OCI-LY7 (cell line): Measurements from ENCODE around the gene CSNK2A2. TPM values are rescaled to one million over a fixed set of nuclear protein-coding genes. Genes with fewer than 3 reads are reported as not detected.

ENCODE experiments used
- BruUV-seq: library from RNA; stranded (reverse); fragments of 400-500 nt; replicated peaks from 2 replicates; lab custom pipeline; 2021; lab: Mats Ljungman, UMichigan
- CTCF ChIA-PET: fragments of 300-600 bp; sonication (Branson Sonifier 250); formaldehyde crosslinking; loops from one replicate; lab custom pipeline; 2022; ENCODE audit warnings: antibody characterized with exemption; ENCODE audit not compliant: unreplicated experiment; lab: Charles Lee
- POLR2A ChIA-PET: fragments of 300-600 bp; sonication (Branson Sonifier 250); formaldehyde crosslinking; loops from one replicate; lab custom pipeline; 2022; ENCODE audit warnings: antibody characterized with exemption; lab: Charles Lee
- DNase-seq: peaks from one replicate; pipeline ENCODE4 v3.0.0-alpha.2; 2015; ENCODE audit warnings: low spot score
- H2AFZ ChIP-seq: fragments of 200-600 bp; sonication (generic), shearing (Covaris generic); 2 replicates; pipeline ENCODE4 v1.6.1; 2014; ENCODE audit warnings: mild to moderate bottlenecking, antibody characterized with exemption, low read length, moderate library complexity
- H3K27ac ChIP-seq: fragments of 200-600 bp; sonication (generic); 2 replicates; pipeline ENCODE4 v1.5.1; 2014; ENCODE audit warnings: mixed run types, low read depth, mild to moderate bottlenecking, moderate library complexity, low read length, inconsistent platforms; ENCODE audit not compliant: poor library complexity, severe bottlenecking
- H3K36me3 ChIP-seq: fragments of 200-600 bp; sonication (generic); 2 replicates; pipeline ENCODE4 v1.6.1; 2014; ENCODE audit warnings: mild to moderate bottlenecking, antibody characterized with exemption, low read length, moderate library complexity, mixed read lengths; ENCODE audit not compliant: insufficient read depth
- H3K4me1 ChIP-seq: fragments of 200-600 bp; sonication (generic); 2 replicates; pipeline ENCODE4 v1.5.1; 2014; ENCODE audit warnings: mild to moderate bottlenecking, low read length; ENCODE audit not compliant: insufficient read depth, poor library complexity, severe bottlenecking
- H3K4me2 ChIP-seq: fragments of 200-600 bp; sonication (generic); 2 replicates; pipeline ENCODE4 v1.6.1; 2014; ENCODE audit warnings: mild to moderate bottlenecking, low read length
- H3K4me3 ChIP-seq: fragments of 200-600 bp; sonication (generic); 2 replicates; pipeline ENCODE4 v1.5.1; 2014; ENCODE audit warnings: mild to moderate bottlenecking, low read depth, low read length; ENCODE audit not compliant: poor library complexity, severe bottlenecking
- H3K79me2 ChIP-seq: fragments of 200-600 bp; sonication (generic); 2 replicates; pipeline ENCODE4 v1.6.1; 2016; ENCODE audit warnings: low read depth, mild to moderate bottlenecking, low read length, moderate library complexity, mixed read lengths; ENCODE audit not compliant: insufficient read depth
- H3K9me2 ChIP-seq: fragments of 200-600 bp; sonication (generic); 2 replicates; pipeline ENCODE4 v1.6.1; 2016; ENCODE audit warnings: mild to moderate bottlenecking, low read length, mixed read lengths; ENCODE audit not compliant: insufficient read depth
- H3K9me3 ChIP-seq: fragments of 200-600 bp; sonication (generic); 2 replicates; pipeline ENCODE4 v1.6.1; 2014; ENCODE audit warnings: mild to moderate bottlenecking, mixed run types, low read length, mixed read lengths
- H4K20me1 ChIP-seq: fragments of 200-600 bp; sonication (generic); 2 replicates; pipeline ENCODE4 v1.6.1; 2014; ENCODE audit warnings: mild to moderate bottlenecking, antibody characterized with exemption, low read length, moderate library complexity, mixed read lengths; ENCODE audit not compliant: insufficient read depth
- CTCF ChIP-seq: fragments of 200-600 bp; sonication (generic); conservative IDR thresholded peaks from 2 replicates; pipeline ENCODE4 v1.5.1; 2014; ENCODE audit warnings: mild to moderate bottlenecking, antibody characterized with exemption, low read length, moderate library complexity, mixed read lengths
- EZH2phosphoT487 ChIP-seq: fragments of 200-600 bp; sonication (generic); IDR thresholded peaks from 2 replicates; pipeline ENCODE4 v1.6.1; 2018; ENCODE audit warnings: low read depth, borderline replicate concordance, mild to moderate bottlenecking, mixed run types, antibody characterized with exemption, low read length, moderate library complexity, mixed read lengths
- intact Hi-C: fragments of 100-400 bp; cut with micrococcal nuclease; formaldehyde crosslinking; loops from one replicate; pipeline ENCODE4 v1.10.0; 2022; ENCODE audit not compliant: unreplicated experiment
- total RNA-seq, 2 experiments: library from RNA; depleted of rRNA in 1 of 2; stranded (reverse); fragments of >200 nt in 1 of 2; shearing (Covaris generic) in 1 of 2; gene quantifications; 2 replicates each; pipeline ENCODE4 v1.2.3, GENCODE V29; 2014 to 2022

The CSNK2A2 gene
- total RNA-seq, 2 experiments from 2014 or later, result 28.7 to 106 TPM

DNA sequence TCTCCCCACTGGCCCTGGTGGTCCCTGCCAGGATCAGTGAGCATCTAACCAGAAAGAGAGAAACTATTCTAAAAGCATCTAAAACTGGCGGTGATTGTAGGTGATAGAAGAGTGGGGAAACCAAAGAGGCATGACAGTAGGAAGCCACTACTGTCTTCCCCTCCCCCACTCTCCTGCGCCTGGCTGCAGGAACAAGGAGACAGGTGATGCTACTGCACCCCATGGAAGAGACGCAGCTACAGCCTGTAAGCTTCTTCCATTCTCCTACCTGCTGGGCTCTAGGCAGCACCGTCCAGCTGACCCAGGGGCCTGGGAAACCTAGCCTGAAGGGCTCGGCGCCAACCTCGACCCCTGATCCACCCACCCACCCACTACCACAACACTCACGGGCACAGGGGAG lies 32.4 kb upstream of the CSNK2A2 start:
- no peaks in the 10 kb centered on the region for H3K36me3 ChIP-seq
- no peak overlapping the region for H3K4me2 ChIP-seq
- no peak overlapping the region for H2AFZ ChIP-seq
- H3K9me3 ChIP-seq, result no peaks in the 10 kb centered on the region
- H3K4me3 ChIP-seq, result no peak overlapping the region
- intact Hi-C loops, result no loop called here
- H3K4me1 ChIP-seq, result no peaks in the 10 kb centered on the region
- no peaks in the 10 kb centered on the region for H3K79me2 ChIP-seq
- H4K20me1 ChIP-seq, result no peaks in the 10 kb centered on the region
- no peak for TF ChIP-seq EZH2phosphoT487
- no peak for TF ChIP-seq CTCF
- no TSS peak for BruUV-seq
- no peak for DNase-seq
- ChIA-PET CTCF (interaction anchor here (0.7 kb wide), 1 partner anchor 9 kb away, joined by 3 read pairs; no protein-coding TSS in a partner anchor), POLR2A (interaction anchor here (1.0 to 1.4 kb wide), 2 partner anchors 13 to 17 kb away, joined by 4 to 5 read pairs; no protein-coding TSS in a partner anchor)
- no peaks in the 10 kb centered on the region for H3K9me2 ChIP-seq
- H3K27ac ChIP-seq, result no peak overlapping the region

DNA sequence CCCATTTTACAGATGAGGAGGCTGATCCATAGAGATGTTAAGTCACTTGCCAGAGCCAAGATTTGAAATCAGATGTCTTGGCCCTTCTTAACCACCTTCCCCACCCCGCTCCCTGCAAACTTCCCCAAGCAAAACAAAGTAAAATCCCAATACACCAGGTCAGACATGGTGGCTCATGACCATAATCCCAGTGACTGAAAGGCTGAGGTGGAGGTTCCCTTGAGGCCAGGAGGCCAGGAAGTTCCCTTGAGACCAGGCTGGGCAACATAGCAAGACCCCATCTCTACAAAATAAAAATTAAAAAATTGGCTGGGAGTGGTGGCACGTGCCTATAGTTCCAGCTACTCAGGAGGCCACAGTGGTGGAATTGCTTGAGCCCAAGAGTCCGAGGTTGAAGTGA lies 28.9 kb upstream of the CSNK2A2 start:
- Histone ChIP-seq H3K9me3 (no peaks in the 10 kb centered on the region), H3K4me3 (no peak overlapping the region), H2AFZ (no peak overlapping the region), H3K4me1 (no peaks in the 10 kb centered on the region), H3K27ac (no peak overlapping the region), H3K79me2 (no peaks in the 10 kb centered on the region), H3K4me2 (no peak overlapping the region), H4K20me1 (no peaks in the 10 kb centered on the region), H3K36me3 (no peaks in the 10 kb centered on the region), H3K9me2 (no peaks in the 10 kb centered on the region)
- ChIA-PET CTCF (no interaction called here), POLR2A (interaction anchor here (0.6 kb wide), 1 partner anchor 1332 kb away, joined by 4 read pairs; no protein-coding TSS in a partner anchor)
- no TSS peak for BruUV-seq
- DNase-seq, result no peak
- TF ChIP-seq EZH2phosphoT487 (no peak), CTCF (no peak)
- intact Hi-C loops, result no loop called here

GRCh38 chr16:58225965-58226602 lies 28.2 kb upstream of the CSNK2A2 start:
- Histone ChIP-seq H3K9me3 (no peaks in the 10 kb centered on the region), H3K79me2 (no peaks in the 10 kb centered on the region), H3K36me3 (no peaks in the 10 kb centered on the region), H3K4me2 (no peak overlapping the region), H4K20me1 (no peaks in the 10 kb centered on the region), H3K4me3 (no peak overlapping the region), H3K4me1 (no peaks in the 10 kb centered on the region), H3K27ac (no peak overlapping the region), H3K9me2 (no peaks in the 10 kb centered on the region), H2AFZ (no peak overlapping the region)
- POLR2A ChIA-PET, result interaction anchor here (0.5 kb wide), 1 partner anchor 46 kb away, joined by 3 read pairs; no protein-coding TSS in a partner anchor
- CTCF ChIA-PET, result no interaction called here
- TF ChIP-seq EZH2phosphoT487, result no peak
- no peak for TF ChIP-seq CTCF
- no peak for DNase-seq
- intact Hi-C loops, result no loop called here
- no TSS peak for BruUV-seq
